ENCODE results near the gene PKD2L1. TPM values are rescaled to one million over a fixed set of nuclear protein-coding genes. Genes with fewer than 3 reads are reported as not detected.

PKD2L1 gene
- total and polyA plus RNA-seq, 2 of the 8 experiments (the other 6 are each of a cell fraction or from before 2014, with no cell fraction given) = 0.20 to 0.33 TPM

GRCh38 chr10:100327007-100327717 lies 2.9 kb downstream of the PKD2L1 start:
- Histone ChIP-seq H2BK5ac (ENCODE audit: low read depth, low read length) (no peak overlapping the region), H4K8ac (ENCODE audit: extremely low read depth, insufficient read depth, low read length) (no peak overlapping the region), H3K56ac (replicated peaks; ENCODE audit: insufficient read length, low read depth, low read length) (no peak overlapping the region), H3K4me1 (replicated peaks in 1 of 4; ENCODE audit: control insufficient read depth in 3 of 4, insufficient read depth in 4 of 4, low read length in 3 of 4) (no peaks in the 10 kb centered on the region; a peak in 1 of 7 replicates), H2BK20ac (ENCODE audit: low read length) (no peak overlapping the region), H3K4ac (replicated peaks; ENCODE audit: insufficient read length, low read depth, low read length) (no peak overlapping the region), H3K14ac (ENCODE audit: insufficient read length) (no peak overlapping the region), H3K27me3 (replicated peaks in 1 of 4; ENCODE audit: control insufficient read depth in 3 of 4, extremely low read depth in 1 of 4, insufficient read depth in 3 of 4, low read length in 3 of 4) (no peaks in the 10 kb centered on the region; a peak in 3 of 7 replicates), H3K27ac (ENCODE audit: low read depth, low read length) (no peak overlapping the region), H3K36me3 (ENCODE audit: control insufficient read depth in 2 of 4, insufficient read depth in 4 of 4, low read length in 3 of 4) (no peaks in the 10 kb centered on the region), H3K9ac (replicated peaks in 1 of 4; ENCODE audit: extremely low read depth in 1 of 4, low read depth in 3 of 4, low read length in 3 of 4) (no peak overlapping the region), H3K4me2 (ENCODE audit: insufficient read depth in 1 of 2, low read depth in 2 of 2, low read length in 2 of 2) (no peak overlapping the region), H2AK5ac (ENCODE audit: low read depth, low read length) (no peak overlapping the region), H3K79me1 (ENCODE audit: low read depth, low read length) (no peaks in the 10 kb centered on the region), H4K20me1 (replicated peaks in 1 of 2; ENCODE audit: control insufficient read depth in 1 of 2, insufficient read depth in 2 of 2, low read length in 2 of 2) (no peaks in the 10 kb centered on the region), H3K79me2 (ENCODE audit: control insufficient read depth in 1 of 2, insufficient read depth in 2 of 2, low read length in 2 of 2) (no peaks in the 10 kb centered on the region), H2BK120ac (replicated peaks; ENCODE audit: low read depth, low read length) (no peak overlapping the region), H3K23me2 (ENCODE audit: low read depth, low read length) (no peaks in the 10 kb centered on the region), H3K9me3 (ENCODE audit: insufficient read depth in 2 of 2, low read depth in 1 of 2, low read length in 1 of 2) (no peaks in the 10 kb centered on the region), H3K18ac (ENCODE audit: extremely low read depth, low read length) (no peak overlapping the region), H4K91ac (replicated peaks; ENCODE audit: insufficient read length, low read length) (no peak overlapping the region), H4K5ac (ENCODE audit: insufficient read length, low read depth, low read length) (no peak overlapping the region), H2AFZ (ENCODE audit: low read length) (no peak overlapping the region), H2BK12ac (ENCODE audit: low read depth, low read length) (no peak overlapping the region), H3K4me3 (ENCODE audit: extremely low read depth in 1 of 4, insufficient read depth in 2 of 4, low read depth in 3 of 4, low read length in 4 of 4) (no peak overlapping the region), H2BK15ac (ENCODE audit: low read length) (no peak overlapping the region), H3K23ac (ENCODE audit: insufficient read length) (no peak overlapping the region)
- FAIRE-seq = no peak
- POLR2A ChIA-PET (ENCODE audit: partially characterized antibody) = interaction anchor here (1.4 kb wide), 1 partner anchor 9 kb away, joined by 3 read pairs; no protein-coding TSS in a partner anchor
- DNase-seq (ENCODE audit: low read depth in 1 of 2, low spot score in 2 of 2) = no peak
- TF ChIP-seq POLR2A (IDR thresholded peaks at IDR 0.05; ENCODE audit: control extremely low read depth in 1 of 2, low read depth in 2 of 2, low read length in 2 of 2) (no peak), CHD1 (IDR thresholded peaks at IDR 0.05; ENCODE audit: low read depth, low read length) (no peak), CBX5 (IDR thresholded peaks at IDR 0.05; ENCODE audit: low read depth, low read length) (no peak), TBP (IDR thresholded peaks at IDR 0.05; ENCODE audit: low read depth, low read length) (no peak), GABPA (IDR thresholded peaks at IDR 0.05; ENCODE audit: borderline replicate concordance, insufficient read depth, low read length) (no peak), RAD21 (IDR thresholded peaks at IDR 0.05 in 1 of 2, conservative IDR thresholded peaks at IDR 0.05 in 1 of 2; ENCODE audit: low read depth in 2 of 2, low read length in 2 of 2) (no peak), KDM1A (IDR thresholded peaks at IDR 0.05; ENCODE audit: borderline replicate concordance, low read length) (no peak)
- 84% methylated on average over 8 of the region's 8 CpGs; no CpG with 5 or more reads in 1 of the 2 experiments for WGBS, 2 experiments (ENCODE audit: extremely low coverage in 1 of 2, insufficient coverage in 1 of 2, insufficient read length in 1 of 2, insufficient replicate concordance in 2 of 2, low coverage in 1 of 2, low lambda C conversion rate in 2 of 2, missing lambda C conversion rate in 1 of 2)
- CTCF ChIA-PET (ENCODE audit: partially characterized antibody) = interaction anchor here (0.6 to 5.9 kb wide), 6 partner anchors 13 to 1240 kb away, joined by 3 to 38 read pairs (median 6); no protein-coding TSS in a partner anchor

Data from H1 (cell line).